Umbilical cord (tissue), 2 donors: ENCODE data around the gene PROKR1. TPM values are rescaled to one million over a fixed set of nuclear protein-coding genes. Genes with fewer than 3 reads are reported as not detected.
"Not testable (repeated sequence)": the region's sequence is repeated elsewhere in the genome, so short reads cannot be mapped to it uniquely, and the experiment has no call there.

Experiments
- DNase-seq: peaks from one replicate; pipeline ENCODE4 v3.0.0-alpha.2; 2015; ENCODE audit warnings: low spot score
- total RNA-seq: library from RNA; depleted of rRNA; stranded (reverse); fragments of >200 nt; gene quantifications from one replicate; pipeline ENCODE4 v1.2.3, GENCODE V29; 2014; ENCODE audit warnings: low replicate concordance; ENCODE audit not compliant: insufficient read depth

Gene PROKR1
- total RNA-seq = 0.72 TPM

DNA sequence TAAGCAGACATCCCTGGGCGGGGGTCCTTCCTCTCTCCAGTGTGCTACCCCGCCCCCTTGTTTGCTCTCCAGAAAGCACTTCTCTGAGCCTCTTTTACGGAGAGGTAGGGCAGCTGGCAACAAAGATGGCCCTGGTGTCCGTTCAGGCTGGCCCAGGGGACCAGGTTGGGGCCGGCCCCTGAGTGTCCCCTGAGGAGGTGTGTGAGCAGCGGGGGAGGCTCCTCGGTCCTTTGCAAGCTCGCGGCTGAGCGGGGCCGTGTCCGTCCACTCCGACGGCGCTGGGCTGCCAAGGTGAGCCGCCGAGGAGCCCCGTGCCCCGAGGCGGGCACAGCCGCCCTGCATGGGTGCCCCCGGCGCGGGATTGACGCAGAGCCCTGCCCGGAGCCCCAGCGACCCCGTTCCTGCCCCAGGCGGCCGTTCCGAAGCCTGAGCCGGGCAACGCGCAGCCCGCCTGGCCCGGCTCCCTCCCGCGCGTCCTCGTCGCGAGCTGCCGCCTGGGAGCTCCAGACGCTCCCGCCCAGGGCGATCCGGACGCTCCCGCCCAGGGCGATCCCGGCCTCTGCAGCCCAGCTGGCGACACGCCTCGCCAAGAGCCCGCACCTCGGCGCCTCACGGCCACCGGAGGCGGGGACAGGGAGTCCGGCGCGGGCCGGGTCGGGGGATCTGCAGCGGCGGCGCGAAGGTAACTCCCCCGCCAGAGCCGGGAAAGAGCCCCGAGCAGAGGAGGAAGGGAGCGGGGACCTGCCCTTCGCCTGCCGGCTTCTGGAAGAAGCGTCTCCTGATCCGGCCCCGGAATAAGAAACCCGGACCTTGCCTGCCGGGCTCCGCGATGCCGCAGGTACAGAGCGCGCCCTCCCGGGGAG is at the start of gene PROKR1:
TSS of gene PROKR1 (plus strand) at position 569 of the 863 bp plus-strand sequence. CDS start 2,243 bp downstream, outside the sequence.
- peak; percentile 36 for DNase-seq

- DNase-seq = no peak
Measured at GRCh38 chr2:68594041-68594440, 49.3 kb upstream of the PROKR1 start.

DNA sequence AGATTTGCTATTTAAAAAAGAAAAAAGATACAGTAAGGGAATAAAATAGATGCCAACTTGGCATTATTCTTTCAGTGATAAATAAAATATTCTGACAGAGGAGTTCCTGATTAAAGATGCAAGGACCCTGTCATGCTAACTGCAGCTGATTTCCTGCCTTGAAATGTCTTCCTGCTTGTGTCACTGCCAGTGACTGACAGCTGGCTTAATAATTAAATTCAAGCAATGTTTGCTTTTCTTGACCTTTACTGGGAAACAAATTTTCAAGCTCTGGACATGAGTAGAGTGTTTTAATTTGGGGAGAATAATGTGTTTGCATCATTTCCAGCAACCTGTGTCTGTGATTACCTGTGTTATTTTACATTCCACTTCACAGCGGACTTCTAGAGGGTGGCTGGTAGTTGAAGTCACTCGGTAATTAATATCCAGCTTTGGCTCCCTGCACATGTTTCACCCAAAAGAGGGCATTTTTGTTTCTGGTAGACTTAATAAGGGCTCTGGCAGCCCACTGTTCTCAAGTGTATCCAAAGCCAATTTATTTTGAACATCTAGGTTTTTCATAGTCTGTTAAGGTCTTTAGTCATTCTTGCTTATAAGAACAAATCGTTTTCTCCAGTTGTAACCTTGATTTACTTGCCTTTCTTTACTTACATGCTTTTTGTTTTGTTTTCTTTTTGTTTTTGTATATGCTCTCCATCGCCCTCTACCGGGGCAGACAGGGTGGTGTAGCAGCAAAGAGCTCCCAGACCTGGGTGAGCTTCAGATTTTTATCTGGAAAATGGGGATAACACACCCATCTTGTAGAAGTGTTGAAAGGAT is 48.5 kb upstream of the PROKR1 start:
- peak; percentile 6 for DNase-seq

DNA sequence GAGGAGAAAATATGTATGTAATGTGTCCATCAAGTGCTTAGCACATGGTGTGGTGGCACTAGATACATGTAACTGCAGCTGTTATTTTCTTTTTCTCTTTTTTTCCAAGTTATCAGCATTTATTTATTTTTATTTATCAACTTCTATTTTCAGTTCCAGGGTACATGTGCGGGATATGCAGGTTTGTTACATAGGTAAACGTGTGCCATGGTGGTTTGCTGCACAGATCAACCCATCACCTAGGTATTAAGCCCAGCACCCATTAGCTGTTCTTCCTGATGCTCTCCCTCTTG is 47.9 kb upstream of the PROKR1 start:
- DNase-seq = not testable (repeated sequence)

DNA sequence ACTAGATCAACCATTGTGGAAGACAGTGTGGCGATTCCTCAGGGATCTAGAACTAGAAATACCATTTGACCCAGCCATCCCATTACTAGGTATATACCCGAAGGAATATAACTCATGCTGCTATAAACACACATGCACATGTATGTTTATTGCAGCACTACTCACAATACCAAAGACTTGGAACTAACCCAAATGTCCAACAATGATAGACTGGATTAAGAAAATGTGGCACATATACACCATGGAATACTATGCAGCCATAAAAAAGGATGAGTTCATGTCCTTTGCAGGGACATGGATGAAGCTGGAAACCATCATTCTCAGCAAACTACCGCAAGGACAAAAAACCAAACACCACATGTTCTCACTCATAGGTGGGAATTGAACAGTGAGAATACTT is 42.9 kb upstream of the PROKR1 start:
- not testable (repeated sequence) for DNase-seq

DNA sequence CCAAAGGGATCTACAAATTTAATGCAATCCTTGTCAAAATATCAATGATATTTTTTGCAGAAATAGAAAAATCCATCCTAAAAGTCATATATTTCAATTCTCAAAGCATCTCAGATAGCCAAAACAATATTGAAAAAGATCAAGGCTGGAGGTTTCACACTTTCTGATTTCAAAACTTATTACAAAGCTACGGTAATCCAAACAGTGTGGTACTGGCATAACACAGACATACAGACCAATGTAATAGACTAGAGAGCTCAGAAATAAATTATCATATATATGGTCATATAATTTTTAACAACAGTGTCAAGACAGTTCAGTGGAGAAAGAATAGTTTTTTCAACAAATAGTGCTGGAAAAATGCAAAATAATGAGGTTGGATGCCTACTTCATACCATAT is 40.3 kb upstream of the PROKR1 start:
- no peak for DNase-seq

GRCh38 chr2:68604077-68604476 is 39.3 kb upstream of the PROKR1 start:
- no peak for DNase-seq

DNA sequence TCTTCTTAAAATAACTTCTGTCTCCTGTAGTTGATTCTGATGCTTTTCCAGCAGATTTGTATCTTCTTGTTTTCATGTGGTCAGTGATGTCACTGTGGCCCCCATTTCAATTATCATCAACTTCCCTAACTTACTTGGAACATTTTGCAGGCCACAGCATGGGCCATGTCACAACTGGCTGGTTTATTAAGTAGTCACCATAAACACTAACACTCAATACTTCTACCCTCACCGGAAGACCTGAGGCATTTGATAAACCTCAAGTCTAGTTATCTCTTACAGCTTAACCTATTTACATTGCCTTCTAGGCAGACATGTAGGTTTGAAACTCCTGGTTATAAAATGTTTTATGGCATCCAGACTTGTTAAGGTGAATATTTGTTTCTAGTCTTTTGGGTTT is 37.4 kb upstream of the PROKR1 start:
- no peak for DNase-seq

GRCh38 chr2:68606759-68607158 is 36.6 kb upstream of the PROKR1 start:
- DNase-seq = no peak

DNA sequence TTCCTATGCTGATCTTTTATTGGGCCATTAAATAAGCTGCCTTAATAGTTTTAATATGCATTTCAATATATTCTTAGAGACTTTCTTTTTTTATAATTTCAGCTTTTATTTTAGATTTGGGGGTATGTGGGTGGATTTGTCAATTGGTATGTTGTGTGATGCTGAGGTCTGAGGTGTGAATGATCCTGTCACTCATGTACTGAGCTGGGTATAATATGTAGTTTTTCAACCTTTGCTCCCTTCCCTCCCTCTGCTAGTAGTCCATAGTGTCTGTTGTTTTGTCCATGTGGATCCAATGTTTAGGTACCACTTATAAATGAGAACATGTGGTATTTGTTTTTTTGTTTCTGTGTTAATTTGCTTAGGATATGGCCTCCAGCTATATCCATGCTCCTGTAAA is 35.5 kb upstream of the PROKR1 start:
- DNase-seq = no peak

- no peak for DNase-seq
Measured at GRCh38 chr2:68612765-68613519, 30.4 kb upstream of the PROKR1 start.

DNA sequence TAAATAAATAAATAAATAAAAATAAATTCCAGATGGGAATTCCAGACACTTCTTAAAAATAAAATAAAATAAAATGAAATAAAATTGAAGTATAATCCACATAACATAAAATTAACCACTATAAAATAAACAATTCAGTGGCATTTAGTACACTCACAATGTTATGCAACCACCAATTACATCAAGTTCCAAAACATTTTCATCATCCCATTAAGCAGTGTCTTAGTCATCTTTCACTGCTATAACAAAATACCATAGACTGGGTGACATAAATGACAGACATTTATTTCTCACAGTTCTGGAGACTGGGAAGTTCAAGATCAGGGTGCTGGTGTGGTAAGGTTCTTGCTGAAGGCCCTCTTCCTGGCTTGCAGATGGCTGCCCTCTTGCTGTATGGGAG is 22.6 kb upstream of the PROKR1 start:
- DNase-seq = no peak

DNA sequence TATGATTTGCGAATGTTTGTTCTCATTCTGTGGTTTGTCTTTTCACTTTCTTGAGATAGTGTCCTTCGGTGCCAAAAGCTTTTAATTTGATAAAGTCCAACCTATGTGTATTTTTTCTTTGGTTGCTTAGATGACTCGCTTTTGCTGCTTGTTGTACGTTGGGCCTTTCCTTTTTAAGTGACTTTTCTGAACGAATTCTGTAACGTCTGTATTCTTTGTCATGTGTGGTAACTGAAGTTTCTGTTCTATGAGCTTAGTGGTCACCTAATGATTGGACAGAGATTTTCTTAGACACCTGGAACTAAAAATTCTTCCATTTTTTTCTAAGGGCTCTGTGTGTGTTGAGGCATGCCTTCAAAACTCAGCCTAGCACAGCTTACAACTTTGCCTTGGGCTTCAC is 19.6 kb upstream of the PROKR1 start:
- DNase-seq = no peak

DNA sequence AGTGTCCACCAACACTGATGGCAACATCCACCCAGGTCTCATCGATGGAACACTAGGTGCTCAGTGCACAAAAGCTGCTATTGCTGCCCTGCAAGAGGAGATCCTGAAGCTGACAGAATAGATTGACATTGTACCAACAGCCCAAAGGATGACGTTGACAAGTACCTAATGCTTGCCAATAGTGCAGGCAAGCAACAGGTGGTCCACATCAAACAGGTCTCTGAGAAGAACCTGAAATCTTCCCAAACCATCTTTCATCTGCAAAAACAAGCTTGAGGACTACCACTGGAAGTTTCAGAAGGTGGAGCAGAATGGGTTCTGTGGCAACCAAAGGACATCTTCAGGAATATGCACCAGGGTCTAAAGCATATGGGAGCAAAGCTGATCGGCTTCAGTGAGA is 15.8 kb upstream of the PROKR1 start:
- DNase-seq = no peak

- no peak for DNase-seq
Measured at GRCh38 chr2:68632021-68632420, 11.4 kb upstream of the PROKR1 start.

GRCh38 chr2:68637047-68637446 is 6.3 kb upstream of the PROKR1 start:
- no peak for DNase-seq

DNA sequence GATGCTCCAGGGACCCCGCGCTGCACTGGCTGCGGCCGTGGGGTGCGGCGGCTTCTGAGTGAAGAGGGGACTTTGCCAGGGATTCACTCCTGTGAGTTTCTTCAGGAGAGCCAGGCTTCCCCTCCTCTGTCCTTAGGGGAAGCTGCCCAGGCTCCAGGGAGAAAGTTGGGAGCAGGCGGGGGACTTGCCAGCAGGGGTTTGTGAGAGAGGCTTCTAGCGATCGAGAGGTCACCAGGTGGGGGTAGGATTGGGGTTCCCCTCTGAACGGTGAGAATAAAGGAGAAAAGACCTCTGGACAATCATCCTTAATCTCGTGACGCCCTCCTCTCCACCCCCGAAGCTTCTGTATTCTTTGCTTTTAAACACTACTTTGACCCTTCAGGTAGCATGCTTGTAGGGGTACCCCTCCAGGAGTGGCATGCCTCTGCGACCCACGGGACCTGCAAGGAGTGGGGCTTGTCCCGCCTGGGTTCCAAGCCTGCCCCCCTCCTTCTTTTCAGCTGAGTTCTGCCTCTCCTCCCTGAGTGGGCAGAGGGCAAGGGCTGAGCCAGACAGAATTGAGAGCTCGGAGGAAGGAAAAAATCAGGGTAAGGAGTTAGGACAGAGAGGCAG is 601 bp downstream of the PROKR1 start:
- DNase-seq = no peak

DNA sequence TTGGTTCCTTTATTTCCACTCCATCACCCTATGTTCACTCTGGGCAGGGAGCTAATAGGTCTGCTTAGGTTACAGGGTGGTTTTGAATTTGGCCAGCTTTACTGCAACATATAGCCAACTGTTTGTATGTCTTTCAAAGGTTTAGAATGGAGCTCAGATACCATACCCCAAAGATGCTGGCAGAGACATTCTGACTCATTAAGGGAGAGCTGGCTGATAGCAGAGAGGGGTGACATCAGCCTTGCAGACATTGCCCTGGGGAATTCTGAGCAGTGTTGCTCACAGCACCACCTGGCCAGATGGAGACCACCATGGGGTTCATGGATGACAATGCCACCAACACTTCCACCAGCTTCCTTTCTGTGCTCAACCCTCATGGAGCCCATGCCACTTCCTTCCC is 2.1 kb downstream of the PROKR1 start:
- DNase-seq = no peak

DNA sequence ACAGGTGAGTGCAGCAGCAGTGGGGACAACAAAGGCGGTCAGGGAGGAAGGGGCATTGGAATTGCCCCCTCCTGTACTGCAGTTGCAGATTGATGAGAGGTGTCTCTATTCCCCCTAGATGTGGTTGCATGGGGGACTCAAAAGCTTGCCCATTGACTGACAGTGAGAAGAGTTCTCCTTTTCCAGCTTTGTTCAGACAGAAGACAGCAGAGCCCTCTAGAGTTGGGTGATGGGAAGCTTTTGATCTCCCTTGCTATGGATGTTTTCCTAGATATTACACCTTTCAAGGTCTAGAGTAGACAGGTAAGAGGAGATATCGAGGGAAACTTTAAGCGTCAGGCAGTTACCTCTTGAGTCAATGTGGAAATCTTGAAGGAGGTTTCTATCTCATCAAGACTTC is 2.9 kb downstream of the PROKR1 start:
- DNase-seq = no peak

DNA sequence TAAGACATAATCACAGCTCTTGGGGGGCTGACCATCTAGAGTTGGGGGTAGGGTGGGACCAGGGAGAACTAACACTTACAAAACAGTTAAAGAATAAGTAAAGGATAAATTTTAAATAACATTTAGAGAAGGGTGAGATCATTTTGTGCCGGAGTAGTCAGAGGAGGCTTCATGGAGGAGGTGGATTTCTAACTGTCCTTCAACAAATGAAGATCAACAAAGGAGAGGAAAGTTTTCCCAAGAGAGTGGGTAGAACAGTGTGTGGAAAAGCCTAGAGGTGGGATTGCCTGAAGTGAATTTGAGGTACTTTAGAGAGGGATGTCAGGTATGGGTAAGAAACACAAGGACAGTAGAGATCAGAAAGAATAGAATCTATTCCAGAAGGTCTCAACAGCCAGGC is 7.3 kb downstream of the PROKR1 start:
- DNase-seq = no peak

GRCh38 chr2:68653034-68653433 is 9.7 kb downstream of the PROKR1 start:
- DNase-seq = no peak

DNA sequence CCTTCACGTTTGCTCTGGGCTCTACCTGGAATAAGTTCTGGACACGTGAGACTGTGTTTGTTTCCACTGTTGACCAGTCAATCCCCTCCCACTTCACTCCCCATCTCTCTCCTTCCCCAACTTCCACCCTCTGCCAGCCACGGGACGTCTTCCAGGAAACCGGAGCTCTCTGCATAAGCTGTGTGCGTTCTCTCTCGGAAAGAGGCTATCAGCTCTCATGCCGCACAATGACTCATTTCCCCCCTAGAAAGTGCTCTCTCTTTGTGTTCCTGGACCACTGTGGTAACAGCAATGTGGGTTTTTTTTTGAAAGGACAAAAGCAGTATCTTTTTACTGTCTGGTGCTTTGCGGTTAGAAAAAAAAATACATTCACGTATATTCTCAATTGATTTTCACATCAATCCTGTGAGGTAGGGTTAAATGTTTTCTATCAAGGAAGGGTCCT is 10.2 kb downstream of the PROKR1 start:
- DNase-seq = peak; percentile 59
